Esophagus muscularis mucosa (tissue), 4 donors: ENCODE measurements around the gene FAM3A. TPM values are rescaled to one million over a fixed set of nuclear protein-coding genes. Genes with fewer than 3 reads are reported as not detected.

Experiments used
- DNase-seq: peaks from one replicate; pipeline ENCODE4 v3.0.0-alpha.2; 2017; ENCODE audit errors: extremely low spot score
- H3K27ac ChIP-seq, 4 donors: fragments of 200-600 bp; sonication (generic); replicated peaks in 1 of 4; 1 replicate in 3 of 4; 2 replicates in 1 of 4; pipeline ENCODE4 v1.5.1; 2016 to 2019; ENCODE audit warnings: mild to moderate bottlenecking in 1 of 4
- H3K27me3 ChIP-seq, 4 donors: fragments of 200-600 bp; sonication (generic); one replicate each; pipeline versions ENCODE4 v1.5.1 to v1.6.0; 2016 to 2019
- H3K36me3 ChIP-seq, 4 donors: fragments of 200-600 bp; sonication (generic); one replicate each; pipeline ENCODE4 v1.5.1; 2016 to 2019
- H3K4me1 ChIP-seq, 4 donors: fragments of 200-600 bp; sonication (generic); one replicate each; pipeline ENCODE4 v1.5.1; 2016 to 2019
- H3K4me3 ChIP-seq, 4 donors: fragments of 200-600 bp; sonication (generic); 1 replicate in 2 of 4; 2 replicates in 2 of 4; pipeline ENCODE4 v1.5.1; 2016 to 2019; ENCODE audit warnings: mild to moderate bottlenecking in 4 of 4, moderate library complexity in 1 of 4
- H3K9me3 ChIP-seq, 4 donors: fragments of 200-600 bp; sonication (generic); 1 replicate in 3 of 4; 2 replicates in 1 of 4; pipeline ENCODE4 v1.5.1; 2016 to 2019
- EP300 ChIP-seq: sonication (generic); formaldehyde crosslinking; IDR thresholded peaks from one replicate; pipeline ENCODE4 v1.6.1; 2017; ENCODE audit warnings: antibody characterized with exemption
- POLR2A ChIP-seq: fragments of 450-650 bp; IDR thresholded peaks from one replicate; pipeline ENCODE4 v1.6.1; 2017; ENCODE audit warnings: antibody characterized with exemption, moderate library complexity, mild to moderate bottlenecking, low read depth
- POLR2AphosphoS5 ChIP-seq, 2 donors: sonication (generic); formaldehyde crosslinking; IDR thresholded peaks; one replicate each; pipeline ENCODE4 v1.6.1; 2017; ENCODE audit warnings: antibody characterized with exemption in 2 of 2
- WGBS: methylation state at CpG from one replicate; pipeline ENCODE4 v1.1.5; 2018; 5-methylcytosine and 5-hydroxymethylcytosine counted together
- intact Hi-C: fragments of 100-400 bp; cut with DNase I; formaldehyde crosslinking; loops from one replicate; pipeline ENCODE4 v1.15.1; 2023
- total RNA-seq, 4 donors: library from RNA; depleted of rRNA; stranded (reverse); fragments of >200 nt; gene quantifications; one replicate each; pipeline versions ENCODE4 v1.1.0 to v1.2.1, GENCODE V29; 2016
- TF ChIP-seq, protein P1 (sequence below), 3 experiments: fragments of 200-600 bp in 2 of 3; fragments of 450-650 bp in 1 of 3; sonication (generic) in 2 of 3; IDR thresholded peaks; one replicate each; pipeline ENCODE4 v1.5.1; 2017 to 2019; ENCODE audit warnings: antibody characterized with exemption in 3 of 3, mild to moderate bottlenecking in 2 of 3, moderate library complexity in 1 of 3

The FAM3A gene
- total RNA-seq, 4 donors from 2014 or later, result 34.9 to 49.4 (median 40.4) TPM

DNA sequence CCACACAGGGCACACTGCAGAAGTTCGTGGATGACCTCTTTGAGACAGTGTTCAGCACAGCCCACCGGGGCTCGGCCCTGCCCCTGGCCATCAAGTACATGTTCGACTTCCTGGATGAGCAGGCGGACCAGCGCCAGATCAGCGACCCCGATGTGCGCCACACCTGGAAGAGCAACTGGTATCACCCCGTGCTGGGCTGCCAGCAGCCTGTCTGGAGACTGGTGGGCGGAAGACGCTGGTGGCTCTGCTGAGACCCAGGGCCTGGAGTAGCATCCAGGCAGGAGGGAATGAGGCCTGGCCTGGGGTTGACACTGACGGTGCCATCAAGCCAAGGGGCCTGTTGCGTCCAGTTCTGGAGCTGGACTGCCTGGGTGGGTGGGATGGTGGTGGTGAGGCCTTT is 45.6 kb downstream of the FAM3A start:
- Histone ChIP-seq H3K4me3 (no peak overlapping the region), H3K27me3 (no peaks in the 10 kb centered on the region), H3K27ac (no peak overlapping the region), H3K36me3 (peaks cover 0 to 70% (median 47%) of the 10 kb centered on the region in 4 donors), H3K9me3 (no peaks in the 10 kb centered on the region), H3K4me1 (no peaks in the 10 kb centered on the region)
- TF ChIP-seq, protein P1, sequence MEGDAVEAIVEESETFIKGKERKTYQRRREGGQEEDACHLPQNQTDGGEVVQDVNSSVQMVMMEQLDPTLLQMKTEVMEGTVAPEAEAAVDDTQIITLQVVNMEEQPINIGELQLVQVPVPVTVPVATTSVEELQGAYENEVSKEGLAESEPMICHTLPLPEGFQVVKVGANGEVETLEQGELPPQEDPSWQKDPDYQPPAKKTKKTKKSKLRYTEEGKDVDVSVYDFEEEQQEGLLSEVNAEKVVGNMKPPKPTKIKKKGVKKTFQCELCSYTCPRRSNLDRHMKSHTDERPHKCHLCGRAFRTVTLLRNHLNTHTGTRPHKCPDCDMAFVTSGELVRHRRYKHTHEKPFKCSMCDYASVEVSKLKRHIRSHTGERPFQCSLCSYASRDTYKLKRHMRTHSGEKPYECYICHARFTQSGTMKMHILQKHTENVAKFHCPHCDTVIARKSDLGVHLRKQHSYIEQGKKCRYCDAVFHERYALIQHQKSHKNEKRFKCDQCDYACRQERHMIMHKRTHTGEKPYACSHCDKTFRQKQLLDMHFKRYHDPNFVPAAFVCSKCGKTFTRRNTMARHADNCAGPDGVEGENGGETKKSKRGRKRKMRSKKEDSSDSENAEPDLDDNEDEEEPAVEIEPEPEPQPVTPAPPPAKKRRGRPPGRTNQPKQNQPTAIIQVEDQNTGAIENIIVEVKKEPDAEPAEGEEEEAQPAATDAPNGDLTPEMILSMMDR (IDR thresholded peaks at IDR 0.05), result no peak
- no peak for TF ChIP-seq POLR2A
- TF ChIP-seq POLR2AphosphoS5 (IDR thresholded peaks at IDR 0.05), result no peak
- no peak for TF ChIP-seq EP300
- no peak for DNase-seq
- intact Hi-C loops, result no loop called here
- 89% methylated on average over 14 of the region's 14 CpGs for WGBS

DNA sequence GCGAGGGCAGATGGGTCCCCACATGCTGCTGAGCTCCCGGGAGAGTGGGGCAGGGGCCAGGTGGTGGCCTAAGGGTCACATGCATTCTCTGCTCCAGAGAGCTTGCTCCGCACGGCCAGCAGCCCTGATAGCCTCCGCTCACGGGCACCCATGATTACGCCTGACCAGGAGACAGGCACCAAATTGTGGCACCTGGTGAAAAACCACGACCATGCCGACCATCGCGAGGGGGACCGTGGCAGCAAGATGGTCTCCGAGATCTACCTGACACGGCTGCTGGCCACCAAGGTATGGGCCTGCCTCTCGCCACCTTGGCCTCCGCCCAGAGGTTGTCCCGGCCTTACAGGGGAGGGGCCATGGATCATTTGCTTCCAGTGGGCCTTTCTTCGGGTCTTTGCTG is 46.2 kb downstream of the FAM3A start:
- Histone ChIP-seq H3K4me3 (no peak overlapping the region), H3K4me1 (no peaks in the 10 kb centered on the region), H3K27ac (no peak overlapping the region), H3K27me3 (no peaks in the 10 kb centered on the region), H3K36me3 (peaks cover 0 to 75% (median 51%) of the 10 kb centered on the region in 4 donors), H3K9me3 (no peaks in the 10 kb centered on the region)
- DNase-seq, result no peak
- TF ChIP-seq, protein P1 (IDR thresholded peaks at IDR 0.05), result no peak
- TF ChIP-seq POLR2A (no peak), POLR2AphosphoS5 (IDR thresholded peaks at IDR 0.05) (no peak), EP300 (no peak)
- WGBS, result 95% methylated on average over 16 of the region's 18 CpGs
- intact Hi-C loops, result no loop called here

DNA sequence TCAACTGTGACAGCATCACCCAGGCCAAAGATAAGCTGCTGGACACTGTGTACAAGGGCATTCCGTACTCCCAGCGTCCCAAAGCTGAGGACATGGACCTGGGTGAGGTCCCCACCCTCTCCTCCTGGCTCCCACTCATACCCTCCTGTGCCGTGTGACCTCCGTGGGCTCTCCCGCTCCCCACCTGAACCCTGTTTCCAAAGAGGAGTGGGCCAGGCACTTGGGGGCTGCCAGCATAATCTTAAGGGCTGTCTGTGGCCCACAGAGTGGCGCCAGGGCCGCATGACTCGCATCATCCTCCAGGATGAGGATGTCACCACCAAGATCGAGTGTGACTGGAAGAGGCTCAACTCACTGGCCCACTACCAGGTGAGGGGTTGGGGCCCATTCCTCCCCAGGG is 46.9 kb downstream of the FAM3A start:
- no peak for TF ChIP-seq EP300
- TF ChIP-seq POLR2AphosphoS5 (IDR thresholded peaks at IDR 0.05), result no peak
- H3K27ac ChIP-seq, result no peak overlapping the region
- peaks cover 0 to 82% (median 54%) of the 10 kb centered on the region in 4 donors for H3K36me3 ChIP-seq
- intact Hi-C loops, result no loop called here
- 87% methylated on average over 5 of the region's 9 CpGs for WGBS
- H3K9me3 ChIP-seq, result no peaks in the 10 kb centered on the region
- DNase-seq, result no peak
- H3K27me3 ChIP-seq, result no peaks in the 10 kb centered on the region
- H3K4me3 ChIP-seq, result no peak overlapping the region
- H3K4me1 ChIP-seq, result no peaks in the 10 kb centered on the region

DNA sequence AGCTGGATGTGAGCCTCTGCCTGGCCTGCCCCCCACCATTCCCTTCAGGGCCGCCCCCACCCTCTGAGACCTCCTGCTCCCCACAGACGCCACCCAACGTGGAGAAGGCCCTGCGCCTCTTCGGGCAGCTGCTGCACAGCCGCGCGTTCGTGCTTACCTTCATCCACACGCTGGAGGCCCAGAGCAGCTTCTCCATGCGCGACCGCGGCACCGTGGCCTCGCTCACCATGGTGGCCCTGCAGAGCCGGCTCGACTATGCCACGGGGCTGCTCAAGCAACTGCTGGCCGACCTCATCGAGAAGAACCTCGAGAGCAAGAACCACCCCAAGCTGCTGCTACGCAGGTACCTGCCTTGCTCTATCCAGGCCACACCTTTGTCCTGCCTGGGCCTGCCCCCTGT is 47.8 kb downstream of the FAM3A start:
- Histone ChIP-seq H3K36me3 (peaks cover 0 to 88% (median 57%) of the 10 kb centered on the region in 4 donors), H3K27ac (no peak overlapping the region), H3K4me3 (no peak overlapping the region), H3K4me1 (no peaks in the 10 kb centered on the region), H3K27me3 (no peaks in the 10 kb centered on the region), H3K9me3 (no peaks in the 10 kb centered on the region)
- intact Hi-C loops, result no loop called here
- TF ChIP-seq, protein P1 (IDR thresholded peaks at IDR 0.05), result no peak
- TF ChIP-seq POLR2A, result no peak
- no peak for TF ChIP-seq EP300
- no peak for TF ChIP-seq POLR2AphosphoS5 (IDR thresholded peaks at IDR 0.05)
- no peak for DNase-seq
- WGBS, result 92% methylated on average over 7 of the region's 23 CpGs

GRCh38 chrX:154467556-154467955 is 48.5 kb downstream of the FAM3A start:
- Histone ChIP-seq H3K27ac (no peak overlapping the region), H3K4me1 (no peaks in the 10 kb centered on the region), H3K27me3 (no peaks in the 10 kb centered on the region), H3K36me3 (peaks cover 0 to 87% (median 57%) of the 10 kb centered on the region in 4 donors), H3K4me3 (no peak overlapping the region), H3K9me3 (no peaks in the 10 kb centered on the region)
- WGBS, result 95% methylated on average over 7 of the region's 21 CpGs
- TF ChIP-seq EP300 (no peak), POLR2AphosphoS5 (IDR thresholded peaks at IDR 0.05) (no peak), POLR2A (no peak)
- TF ChIP-seq, protein P1 (IDR thresholded peaks at IDR 0.05), result no peak
- intact Hi-C loops, result no loop called here
- DNase-seq, result no peak
